ENCODE data around the gene TPM4.
"Not testable (repeated sequence)": the region's sequence is repeated elsewhere in the genome, so short reads cannot be mapped to it uniquely, and the experiment has no call there.

TPM4 gene

GRCh38 chr19:16073481-16073880 is 2.8 kb upstream of the TPM4 start:
- no peak for DNase-seq (ENCODE audit: low read depth)

- no peak for DNase-seq (ENCODE audit: low read depth)
Measured at GRCh38 chr19:16073988-16074387, 2.3 kb upstream of the TPM4 start.

- no peak for DNase-seq (ENCODE audit: low read depth)
Measured at GRCh38 chr19:16074488-16075365, 1.6 kb upstream of the TPM4 start.

- no peak for DNase-seq (ENCODE audit: low read depth)
Measured at GRCh38 chr19:16075430-16076153, 703 bp upstream of the TPM4 start.

- no peak for DNase-seq (ENCODE audit: low read depth)
Measured at GRCh38 chr19:16076958-16077611, 790 bp downstream of the TPM4 start.

GRCh38 chr19:16077984-16078758 is 1.9 kb downstream of the TPM4 start:
- DNase-seq (ENCODE audit: low read depth) = no peak

- DNase-seq (ENCODE audit: low read depth) = peak; percentile 63
Measured at GRCh38 chr19:16078759-16079707, 2.7 kb downstream of the TPM4 start.

- DNase-seq (ENCODE audit: low read depth) = no peak
Measured at GRCh38 chr19:16084067-16084685, 7.9 kb downstream of the TPM4 start.

- DNase-seq (ENCODE audit: low read depth) = no peak
Measured at GRCh38 chr19:16085115-16085514, 8.8 kb downstream of the TPM4 start.

- not testable (repeated sequence) for DNase-seq (ENCODE audit: low read depth)
Measured at GRCh38 chr19:16087404-16087803, 11.1 kb downstream of the TPM4 start.

- no peak for DNase-seq (ENCODE audit: low read depth)
Measured at GRCh38 chr19:16087940-16088339, 11.6 kb downstream of the TPM4 start.

- no peak for DNase-seq (ENCODE audit: low read depth)
Measured at GRCh38 chr19:16088351-16089009, 12.2 kb downstream of the TPM4 start.

GRCh38 chr19:16089010-16089846 is 12.9 kb downstream of the TPM4 start:
- no peak for DNase-seq (ENCODE audit: low read depth)

GRCh38 chr19:16091546-16092475 is 15.5 kb downstream of the TPM4 start:
- DNase-seq (ENCODE audit: low read depth) = no peak

- no peak for DNase-seq (ENCODE audit: low read depth)
Measured at GRCh38 chr19:16094360-16095070, 18.2 kb downstream of the TPM4 start.

GRCh38 chr19:16095071-16095571 is 18.8 kb downstream of the TPM4 start:
- DNase-seq (ENCODE audit: low read depth) = no peak
